HK-2 (cell line): ENCODE results near the gene RC3H1.
A peak's percentile ranks its signal among the peaks of the same experiment; 100 is the strongest.
"Not testable (repeated sequence)": the region's sequence is repeated elsewhere in the genome, so short reads cannot be mapped to it uniquely, and the experiment has no call there.

ENCODE experiments used
- DNase-seq: peaks from one replicate; pipeline ENCODE4 v3.0.0-alpha.2; 2018; ENCODE audit not compliant: unreplicated experiment

Gene RC3H1

GRCh38 chr1:174021591-174022079, 522 bp downstream of the RC3H1 start:
- peak; percentile 63 for DNase-seq

- DNase-seq: no peak
These were observed 3.6 kb downstream of the RC3H1 start for GRCh38 chr1:174018565-174018964.

- no peak for DNase-seq
These were observed 4.8 kb downstream of the RC3H1 start for GRCh38 chr1:174017231-174017970.

- no peak for DNase-seq
These were observed 8.2 kb downstream of the RC3H1 start for GRCh38 chr1:174013864-174014418.

- no peak for DNase-seq
These were observed 13.2 kb downstream of the RC3H1 start for GRCh38 chr1:174008979-174009378.

GRCh38 chr1:174008269-174008668, 13.9 kb downstream of the RC3H1 start:
- no peak for DNase-seq

GRCh38 chr1:174007851-174008250, 14.3 kb downstream of the RC3H1 start:
- DNase-seq: no peak

- DNase-seq: no peak
These were observed 17.1 kb downstream of the RC3H1 start for GRCh38 chr1:174005032-174005431.

- DNase-seq: no peak
These were observed 18.3 kb downstream of the RC3H1 start for GRCh38 chr1:174003867-174004266.

GRCh38 chr1:174001573-174001972, 20.6 kb downstream of the RC3H1 start:
- DNase-seq: no peak

- DNase-seq: no peak
These were observed 21.8 kb downstream of the RC3H1 start for GRCh38 chr1:174000371-174000770.

- DNase-seq: no peak
These were observed 24.4 kb downstream of the RC3H1 start for GRCh38 chr1:173997791-173998190.

- DNase-seq: peak; percentile 44
These were observed 25.2 kb downstream of the RC3H1 start for GRCh38 chr1:173996995-173997394.

GRCh38 chr1:173995475-173995874, 26.7 kb downstream of the RC3H1 start:
- no peak for DNase-seq

- not testable (repeated sequence) for DNase-seq
These were observed 28.2 kb downstream of the RC3H1 start for GRCh38 chr1:173993948-173994347.

GRCh38 chr1:173988068-173988467, 34.1 kb downstream of the RC3H1 start:
- no peak for DNase-seq

GRCh38 chr1:173986951-173987350, 35.2 kb downstream of the RC3H1 start:
- no peak for DNase-seq

GRCh38 chr1:173970252-173970651, 51.9 kb downstream of the RC3H1 start:
- DNase-seq: no peak

- DNase-seq: not testable (repeated sequence)
These were observed 56.3 kb downstream of the RC3H1 start for GRCh38 chr1:173965896-173966295.

- no peak for DNase-seq
These were observed 58.7 kb downstream of the RC3H1 start for GRCh38 chr1:173963477-173963876.

- no peak for DNase-seq
These were observed 61.5 kb downstream of the RC3H1 start for GRCh38 chr1:173960625-173961024.

- DNase-seq: no peak
These were observed 68.0 kb downstream of the RC3H1 start for GRCh38 chr1:173954179-173954578.

- DNase-seq: no peak
These were observed 73.6 kb downstream of the RC3H1 start for GRCh38 chr1:173948594-173948993.
